SK-N-SH (cell line): ENCODE data around the gene KRT9. TPM values are rescaled to one million over a fixed set of nuclear protein-coding genes. Genes with fewer than 3 reads are reported as not detected.

ENCODE experiments used
- CTCF ChIA-PET: fragments of 300-600, 350-600 bp; formaldehyde crosslinking; extraction: SDS; loops from one replicate; lab custom pipeline; 2021; lab: Yijun Ruan, JAX
- POLR2A ChIA-PET: fragments of 350-600 bp; sonication (Branson Sonifier 250); formaldehyde crosslinking; extraction: SDS; loops from one replicate; lab custom pipeline; 2020; ENCODE audit warnings: antibody characterized with exemption, inconsistent platforms; lab: Yijun Ruan, JAX
- DNase-seq: peaks from one replicate; pipeline ENCODE4 v3.0.0; 2012
- H2AFZ ChIP-seq: fragments of 200-600 bp; sonication (generic); 2 replicates; pipeline ENCODE4 v1.8.1; 2016; ENCODE audit warnings: antibody characterized with exemption, mild to moderate bottlenecking, low read depth
- H3F3A ChIP-seq: fragments of 200-600 bp; sonication (generic); replicated peaks from 2 replicates; pipeline ENCODE3; 2016; ENCODE audit warnings: antibody characterized with exemption, mild to moderate bottlenecking; ENCODE audit not compliant: insufficient read depth
- H3K27ac ChIP-seq, 2 experiments: fragments of 200-500 bp in 1 of 2; fragments of 200-600 bp in 1 of 2; sonication (Bioruptor generic) in 1 of 2; sonication (generic), shearing (Covaris generic) in 1 of 2; 2 replicates each; pipeline versions ENCODE4 v1.5.1 to v1.6.1; 2014 to 2016; ENCODE audit warnings: low read depth in 2 of 2, inconsistent platforms in 1 of 2, low read length in 1 of 2, mild to moderate bottlenecking in 1 of 2, mixed read lengths in 1 of 2
- H3K27me3 ChIP-seq: fragments of 200-600 bp; sonication (generic), shearing (Covaris generic); 2 replicates; pipeline ENCODE4 v1.6.1; 2016; ENCODE audit warnings: mixed run types; ENCODE audit not compliant: insufficient read depth
- H3K36me3 ChIP-seq, 2 experiments: fragments of 200-500 bp in 1 of 2; fragments of 200-600 bp in 1 of 2; sonication (Bioruptor generic) in 1 of 2; sonication (generic) in 1 of 2; replicated peaks in 1 of 2; 2 replicates each; pipeline versions ENCODE3 to v1.5.1; 2014 to 2016; ENCODE audit warnings: low read length in 1 of 2, mild to moderate bottlenecking in 1 of 2; ENCODE audit not compliant: insufficient read depth in 2 of 2, control insufficient read depth in 1 of 2
- H3K4me1 ChIP-seq, 2 experiments: fragments of 200-500 bp in 1 of 2; fragments of 200-600 bp in 1 of 2; sonication (Bioruptor generic) in 1 of 2; sonication (generic), shearing (Covaris generic) in 1 of 2; 2 replicates each; pipeline versions ENCODE4 v1.5.1 to v1.6.1; 2014 to 2016; ENCODE audit warnings: low read depth in 1 of 2, low read length in 1 of 2, mixed run types in 1 of 2; ENCODE audit not compliant: insufficient read depth in 2 of 2, control insufficient read depth in 1 of 2
- H3K4me2 ChIP-seq: fragments of 200-600 bp; sonication (generic), shearing (Covaris generic); 2 replicates; pipeline ENCODE4 v1.6.1; 2017; ENCODE audit warnings: mixed run types
- H3K4me3 ChIP-seq, 2 experiments: fragments of 200-500 bp in 1 of 2; fragments of 200-600 bp in 1 of 2; sonication (Bioruptor generic) in 1 of 2; sonication (generic), shearing (Covaris generic) in 1 of 2; 2 replicates each; pipeline versions ENCODE4 v1.5.1 to v1.8.1; 2014 to 2016; ENCODE audit warnings: low read depth in 2 of 2, inconsistent platforms in 1 of 2, low read length in 1 of 2, mild to moderate bottlenecking in 1 of 2, mixed read lengths in 1 of 2, moderate library complexity in 1 of 2
- H3K79me2 ChIP-seq: fragments of 200-600 bp; sonication (generic); 2 replicates; pipeline ENCODE4 v1.8.1; 2017; ENCODE audit warnings: mild to moderate bottlenecking; ENCODE audit not compliant: insufficient read depth
- H3K9ac ChIP-seq: fragments of 200-600 bp; sonication (generic); 2 replicates; pipeline ENCODE4 v1.6.1; 2017; ENCODE audit warnings: mixed run types
- H3K9me2 ChIP-seq: fragments of 200-600 bp; sonication (generic); 2 replicates; pipeline ENCODE4 v1.6.1; 2017; ENCODE audit warnings: mixed run types
- H3K9me3 ChIP-seq: fragments of 200-600 bp; sonication (generic); 2 replicates; pipeline ENCODE4 v1.6.1; 2017; ENCODE audit warnings: mixed run types, mild to moderate bottlenecking, moderate library complexity
- H4K20me1 ChIP-seq: fragments of 200-600 bp; sonication (generic); 2 replicates; pipeline ENCODE4 v1.6.1; 2017; ENCODE audit warnings: mild to moderate bottlenecking, mixed run types; ENCODE audit not compliant: insufficient read depth
- ELF1 ChIP-seq: IDR thresholded peaks from 2 replicates; pipeline ENCODE4 v1.4.0; 2012
- EP300 ChIP-seq, 2 experiments: IDR thresholded peaks; 2 replicates each; pipeline versions ENCODE4 v1.4.0 to v1.6.1; 2012; ENCODE audit warnings: borderline replicate concordance in 1 of 2, low read depth in 1 of 2, low read length in 1 of 2
- FOSL2 ChIP-seq: IDR thresholded peaks from 2 replicates; pipeline ENCODE4 v1.4.0; 2012; ENCODE audit warnings: low read depth, mild to moderate bottlenecking, moderate library complexity, borderline replicate concordance
- FOXJ3 ChIP-seq: sonication (generic); formaldehyde crosslinking; IDR thresholded peaks from 2 replicates; pipeline ENCODE4 v1.5.1; 2020; ENCODE audit warnings: mild to moderate bottlenecking, missing genetic modification reagents
- MEF2A ChIP-seq: IDR thresholded peaks from 2 replicates; pipeline ENCODE4 v1.4.0; 2012; ENCODE audit warnings: low read depth, borderline replicate concordance
- MXI1 ChIP-seq: IDR thresholded peaks from 2 replicates; pipeline ENCODE4 v1.6.1; 2012; ENCODE audit warnings: mild to moderate bottlenecking, low read depth, low read length, improper control_type of control experiment
- NFIC ChIP-seq: IDR thresholded peaks from 2 replicates; pipeline ENCODE4 v1.4.0; 2012; ENCODE audit warnings: borderline replicate concordance
- POLR2AphosphoS5 ChIP-seq: IDR thresholded peaks from 2 replicates; pipeline ENCODE4 v1.6.1; 2012; ENCODE audit warnings: low read depth, low read length
- RFX5 ChIP-seq: IDR thresholded peaks from 2 replicates; pipeline ENCODE4 v1.6.1; 2012; ENCODE audit warnings: mild to moderate bottlenecking, improper control_type of control experiment, low read length
- RXRA ChIP-seq: IDR thresholded peaks from 2 replicates; pipeline ENCODE4 v1.4.0; 2012; ENCODE audit warnings: low read depth, mild to moderate bottlenecking, borderline replicate concordance
- SMC3 ChIP-seq: IDR thresholded peaks from 2 replicates; pipeline ENCODE4 v1.6.1; 2012; ENCODE audit warnings: low read depth, low read length, improper control_type of control experiment
- TAF1 ChIP-seq: IDR thresholded peaks from 2 replicates; pipeline ENCODE4 v1.6.1; 2012; ENCODE audit warnings: low read depth, mild to moderate bottlenecking, low read length, moderate library complexity, borderline replicate concordance
- YY1 ChIP-seq: IDR thresholded peaks from 2 replicates; pipeline ENCODE4 v1.4.0; 2012; ENCODE audit warnings: low read depth, mild to moderate bottlenecking
- WGBS: methylation state at CpG from one replicate; pipeline ENCODE4 v1.1.6; 2017; ENCODE audit warnings: low lambda C conversion rate; 5-methylcytosine and 5-hydroxymethylcytosine counted together
- polyA plus RNA-seq, 3 experiments: library from polyadenylated mRNA; depleted of rRNA; stranded (reverse); fragments of >200 nt; gene quantifications; 2 replicates each; pipeline ENCODE4 v1.2.3, GENCODE V29; 2012
- TF ChIP-seq, protein P1 (sequence below): IDR thresholded peaks from 2 replicates; pipeline ENCODE4 v1.4.0; 2012; ENCODE audit warnings: low read depth
- TF ChIP-seq, protein P2 (sequence below): IDR thresholded peaks from 2 replicates; pipeline ENCODE4 v1.6.1; 2012; ENCODE audit warnings: mild to moderate bottlenecking, low read depth, low read length, moderate library complexity
- TF ChIP-seq, protein P3 (sequence below): IDR thresholded peaks from 2 replicates; pipeline ENCODE4 v1.4.0; 2012; ENCODE audit warnings: low read depth, borderline replicate concordance
- TF ChIP-seq, protein P4 (sequence below): fragments of 150-350 bp; IDR thresholded peaks from 2 replicates; pipeline ENCODE4 v1.6.1; 2017; ENCODE audit warnings: antibody characterized with exemption, low read length, low read depth, borderline replicate concordance

KRT9 gene
- polyA plus RNA-seq, 1 of the 3 experiments (the other 2 are of a cell fraction), result not detected

DNA sequence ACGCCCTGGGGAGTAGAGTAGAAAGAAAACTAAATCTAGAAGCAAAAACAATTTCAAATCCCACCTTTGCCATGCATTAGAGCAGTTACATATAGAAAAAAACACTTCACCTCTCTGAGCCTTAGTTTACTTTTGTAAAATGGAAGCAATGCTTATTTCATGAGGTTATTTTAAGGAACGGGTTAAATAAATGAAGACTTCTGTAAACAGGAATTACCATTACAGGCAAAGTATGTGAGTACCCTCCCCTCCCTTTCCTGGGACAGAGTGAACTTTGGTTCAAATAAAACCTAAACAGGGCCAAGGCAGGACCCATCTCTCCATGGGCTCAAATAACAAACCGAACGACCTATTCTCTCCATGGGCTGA lies 48.6 kb downstream of the KRT9 start:
- Histone ChIP-seq H3K4me1 (peaks cover 41 to 61% of the 10 kb centered on the region in 2 experiments), H3K9me2 (no peaks in the 10 kb centered on the region), H4K20me1 (no peaks in the 10 kb centered on the region), H3F3A (peaks cover 2% of the 10 kb centered on the region), H3K4me3 (peak overlapping the region in 1 of 2 experiments; percentile 17; a peak in 1 of 4 replicates), H3K9me3 (no peaks in the 10 kb centered on the region), H3K27ac (peak overlapping the region; percentile 45 to 86), H3K27me3 (no peaks in the 10 kb centered on the region), H3K79me2 (no peaks in the 10 kb centered on the region), H2AFZ (no peak overlapping the region), H3K9ac (peak overlapping the region; percentile 20), H3K4me2 (peak overlapping the region; percentile 66), H3K36me3 (no peaks in the 10 kb centered on the region)
- TF ChIP-seq, protein P1, sequence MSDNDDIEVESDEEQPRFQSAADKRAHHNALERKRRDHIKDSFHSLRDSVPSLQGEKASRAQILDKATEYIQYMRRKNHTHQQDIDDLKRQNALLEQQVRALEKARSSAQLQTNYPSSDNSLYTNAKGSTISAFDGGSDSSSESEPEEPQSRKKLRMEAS, result no peak
- TF ChIP-seq TAF1 (no peak), NFIC (no peak), SMC3 (no peak), FOXJ3 (CRISPR knock-in tag) (no peak)
- POLR2A ChIA-PET, result interaction anchor here (1.2 to 1.3 kb wide), 2 partner anchors 25 to 166 kb away, joined by 3 to 9 read pairs; no protein-coding TSS in a partner anchor
- WGBS, result 77% methylated on average over 4 of the region's 4 CpGs
- no peak for DNase-seq
- CTCF ChIA-PET, result interaction anchor here (0.6 to 10.6 kb wide), 6 partner anchors 10 to 701 kb away, joined by 3 to 144 read pairs (median 3); no protein-coding TSS in a partner anchor

DNA sequence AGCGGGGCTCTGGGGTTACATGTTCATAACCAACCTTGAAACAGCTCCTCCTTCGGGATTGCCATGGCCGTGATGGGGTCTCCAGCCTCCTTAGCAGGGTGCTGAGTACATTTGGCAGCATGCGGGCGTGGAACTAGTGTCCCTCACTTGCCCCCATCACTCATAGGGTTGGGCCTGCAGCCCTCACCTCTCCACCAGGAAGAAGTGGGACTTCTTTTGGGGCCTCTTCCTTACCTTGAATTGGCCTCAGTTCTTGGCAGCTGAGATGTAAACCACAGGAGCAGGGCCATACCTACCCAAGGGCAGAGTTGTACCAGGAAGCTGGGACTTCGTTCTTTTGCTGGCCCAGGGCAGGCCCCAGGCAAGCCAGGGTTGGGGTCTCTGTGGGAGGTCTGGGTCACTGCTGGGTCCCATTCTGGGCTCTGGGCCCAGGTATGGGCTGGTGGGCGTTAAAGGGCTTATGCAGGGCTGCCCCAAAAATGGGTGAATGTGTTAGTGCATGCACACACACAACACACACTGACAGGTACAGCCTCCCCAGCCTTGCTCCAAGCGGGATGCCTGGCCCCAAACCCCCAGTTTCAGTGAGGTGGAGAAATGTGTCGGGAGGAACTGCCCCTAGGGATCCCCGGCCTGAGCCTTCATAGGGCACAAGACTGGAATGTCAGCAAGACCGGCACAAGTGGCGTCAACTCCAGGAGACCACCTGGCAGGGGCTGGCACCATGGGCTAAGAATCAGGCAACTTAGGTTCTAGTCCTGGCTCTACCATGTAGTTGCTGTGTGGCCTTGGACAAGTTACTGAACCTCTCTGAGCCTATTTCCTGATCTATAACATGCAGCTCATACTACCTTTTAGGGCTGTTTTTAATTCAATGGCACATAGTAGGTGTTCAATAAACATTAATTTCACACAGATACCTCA lies 49.3 kb downstream of the KRT9 start:
- no peaks in the 10 kb centered on the region for H3K9me2 ChIP-seq
- peak overlapping the region in 1 of 2 experiments; percentile 59; a peak in 3 of 4 replicates for H3K27ac ChIP-seq
- peaks cover 2% of the 10 kb centered on the region for H3F3A ChIP-seq
- peak overlapping the region; percentile 66 for H3K4me2 ChIP-seq
- H3K79me2 ChIP-seq, result no peaks in the 10 kb centered on the region
- no peak overlapping the region; the same call in 1 of the 2 replicates for H2AFZ ChIP-seq
- H3K4me3 ChIP-seq, result no peak overlapping the region
- ChIA-PET CTCF (interaction anchor here (0.8 to 6.1 kb wide), 5 partner anchors 11 to 126 kb away, joined by 3 to 124 read pairs (median 7); no protein-coding TSS in a partner anchor), POLR2A (interaction anchor here (0.9 to 1.9 kb wide), 3 partner anchors 18 to 167 kb away, joined by 3 to 8 read pairs (median 6); partner anchors contain the start of gene EIF1)
- 92% methylated on average over 10 of the region's 12 CpGs for WGBS
- H3K4me1 ChIP-seq, result peaks cover 41 to 61% of the 10 kb centered on the region in 2 experiments
- no peaks in the 10 kb centered on the region for H3K36me3 ChIP-seq
- H4K20me1 ChIP-seq, result no peaks in the 10 kb centered on the region
- DNase-seq, result no peak
- H3K9me3 ChIP-seq, result no peaks in the 10 kb centered on the region
- H3K9ac ChIP-seq, result peak overlapping the region; percentile 49
- TF ChIP-seq, protein P2, sequence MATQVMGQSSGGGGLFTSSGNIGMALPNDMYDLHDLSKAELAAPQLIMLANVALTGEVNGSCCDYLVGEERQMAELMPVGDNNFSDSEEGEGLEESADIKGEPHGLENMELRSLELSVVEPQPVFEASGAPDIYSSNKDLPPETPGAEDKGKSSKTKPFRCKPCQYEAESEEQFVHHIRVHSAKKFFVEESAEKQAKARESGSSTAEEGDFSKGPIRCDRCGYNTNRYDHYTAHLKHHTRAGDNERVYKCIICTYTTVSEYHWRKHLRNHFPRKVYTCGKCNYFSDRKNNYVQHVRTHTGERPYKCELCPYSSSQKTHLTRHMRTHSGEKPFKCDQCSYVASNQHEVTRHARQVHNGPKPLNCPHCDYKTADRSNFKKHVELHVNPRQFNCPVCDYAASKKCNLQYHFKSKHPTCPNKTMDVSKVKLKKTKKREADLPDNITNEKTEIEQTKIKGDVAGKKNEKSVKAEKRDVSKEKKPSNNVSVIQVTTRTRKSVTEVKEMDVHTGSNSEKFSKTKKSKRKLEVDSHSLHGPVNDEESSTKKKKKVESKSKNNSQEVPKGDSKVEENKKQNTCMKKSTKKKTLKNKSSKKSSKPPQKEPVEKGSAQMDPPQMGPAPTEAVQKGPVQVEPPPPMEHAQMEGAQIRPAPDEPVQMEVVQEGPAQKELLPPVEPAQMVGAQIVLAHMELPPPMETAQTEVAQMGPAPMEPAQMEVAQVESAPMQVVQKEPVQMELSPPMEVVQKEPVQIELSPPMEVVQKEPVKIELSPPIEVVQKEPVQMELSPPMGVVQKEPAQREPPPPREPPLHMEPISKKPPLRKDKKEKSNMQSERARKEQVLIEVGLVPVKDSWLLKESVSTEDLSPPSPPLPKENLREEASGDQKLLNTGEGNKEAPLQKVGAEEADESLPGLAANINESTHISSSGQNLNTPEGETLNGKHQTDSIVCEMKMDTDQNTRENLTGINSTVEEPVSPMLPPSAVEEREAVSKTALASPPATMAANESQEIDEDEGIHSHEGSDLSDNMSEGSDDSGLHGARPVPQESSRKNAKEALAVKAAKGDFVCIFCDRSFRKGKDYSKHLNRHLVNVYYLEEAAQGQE, result no peak
- TF ChIP-seq, protein P3, sequence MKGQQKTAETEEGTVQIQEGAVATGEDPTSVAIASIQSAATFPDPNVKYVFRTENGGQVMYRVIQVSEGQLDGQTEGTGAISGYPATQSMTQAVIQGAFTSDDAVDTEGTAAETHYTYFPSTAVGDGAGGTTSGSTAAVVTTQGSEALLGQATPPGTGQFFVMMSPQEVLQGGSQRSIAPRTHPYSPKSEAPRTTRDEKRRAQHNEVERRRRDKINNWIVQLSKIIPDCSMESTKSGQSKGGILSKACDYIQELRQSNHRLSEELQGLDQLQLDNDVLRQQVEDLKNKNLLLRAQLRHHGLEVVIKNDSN, result no peak
- TF ChIP-seq, protein P4, sequence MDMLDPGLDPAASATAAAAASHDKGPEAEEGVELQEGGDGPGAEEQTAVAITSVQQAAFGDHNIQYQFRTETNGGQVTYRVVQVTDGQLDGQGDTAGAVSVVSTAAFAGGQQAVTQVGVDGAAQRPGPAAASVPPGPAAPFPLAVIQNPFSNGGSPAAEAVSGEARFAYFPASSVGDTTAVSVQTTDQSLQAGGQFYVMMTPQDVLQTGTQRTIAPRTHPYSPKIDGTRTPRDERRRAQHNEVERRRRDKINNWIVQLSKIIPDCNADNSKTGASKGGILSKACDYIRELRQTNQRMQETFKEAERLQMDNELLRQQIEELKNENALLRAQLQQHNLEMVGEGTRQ, result no peak
- TF ChIP-seq MEF2A (no peak), MXI1 (no peak), RXRA (no peak), POLR2AphosphoS5 (no peak), RFX5 (no peak), FOSL2 (no peak), YY1 (no peak), EP300 (IDR thresholded peaks at IDR 0.05; ENCODE audit: borderline replicate concordance in 1 of 2, low read depth in 1 of 2, low read length in 1 of 2) (no peak), ELF1 (no peak)
- H3K27me3 ChIP-seq, result no peaks in the 10 kb centered on the region
